H9 (cell line): Measurements from ENCODE around the gene TBCC. TPM values are rescaled to one million over a fixed set of nuclear protein-coding genes. Genes with fewer than 3 reads are reported as not detected.

ENCODE experiments used
- DNase-seq: peaks from one replicate; pipeline ENCODE4 v3.0.0-alpha.2; 2017
- H2AFZ ChIP-seq: one replicate; pipeline ENCODE4 v1.6.1; 2013; ENCODE audit warnings: mild to moderate bottlenecking, low read length, control low read depth, moderate library complexity
- H2AK5ac ChIP-seq: 2 replicates; pipeline ENCODE4 v1.6.1; 2013; ENCODE audit warnings: low read length, control low read depth, mixed read lengths; ENCODE audit not compliant: insufficient read length
- H2BK120ac ChIP-seq: one replicate; pipeline ENCODE4 v1.6.1; 2013; ENCODE audit warnings: low read depth, mild to moderate bottlenecking, low read length, control low read depth, inconsistent platforms; ENCODE audit not compliant: poor library complexity, severe bottlenecking
- H2BK12ac ChIP-seq: 2 replicates; pipeline ENCODE4 v1.6.1; 2013; ENCODE audit warnings: low read length, control low read depth, mixed read lengths, low read depth; ENCODE audit not compliant: insufficient read length
- H2BK15ac ChIP-seq: 2 replicates; pipeline ENCODE4 v1.6.1; 2013; ENCODE audit warnings: low read depth, low read length, control low read depth
- H2BK20ac ChIP-seq: one replicate; pipeline ENCODE4 v1.6.1; 2013; ENCODE audit warnings: low read depth, mild to moderate bottlenecking, low read length, control low read depth, inconsistent platforms; ENCODE audit not compliant: poor library complexity, severe bottlenecking
- H2BK5ac ChIP-seq: 2 replicates; pipeline ENCODE4 v1.6.1; 2013; ENCODE audit warnings: low read length, control low read depth, mixed read lengths; ENCODE audit not compliant: insufficient read length
- H3K14ac ChIP-seq: 2 replicates; pipeline ENCODE4 v1.6.1; 2013; ENCODE audit warnings: low read length, control low read depth; ENCODE audit not compliant: insufficient read depth
- H3K18ac ChIP-seq: 2 replicates; pipeline ENCODE4 v1.6.1; 2013; ENCODE audit warnings: low read depth, mild to moderate bottlenecking, mixed read lengths, low read length, control low read depth; ENCODE audit not compliant: insufficient read length
- H3K23ac ChIP-seq: 2 replicates; pipeline ENCODE4 v1.6.1; 2013; ENCODE audit warnings: low read length, control low read depth, mixed read lengths, low read depth; ENCODE audit not compliant: insufficient read length
- H3K23me2 ChIP-seq: 2 replicates; pipeline ENCODE4 v1.6.1; 2013; ENCODE audit warnings: low read depth, mild to moderate bottlenecking, mixed read lengths, low read length, control low read depth; ENCODE audit not compliant: insufficient read length, poor library complexity, severe bottlenecking
- H3K27ac ChIP-seq: 2 replicates; pipeline ENCODE4 v1.5.1; 2013; ENCODE audit warnings: low read length, control low read depth, mixed read lengths, low read depth; ENCODE audit not compliant: insufficient read length
- H3K27me3 ChIP-seq: 2 replicates; pipeline ENCODE4 v1.6.1; 2013; ENCODE audit warnings: low read length, control low read depth, inconsistent platforms; ENCODE audit not compliant: insufficient read depth
- H3K4ac ChIP-seq: 2 replicates; pipeline ENCODE4 v1.6.1; 2013; ENCODE audit warnings: low read depth, mild to moderate bottlenecking, control low read depth, inconsistent platforms, low read length, moderate library complexity
- H3K4me1 ChIP-seq: 2 replicates; pipeline ENCODE4 v1.6.1; 2013; ENCODE audit warnings: low read length, control low read depth, inconsistent platforms; ENCODE audit not compliant: insufficient read depth
- H3K4me2 ChIP-seq: 2 replicates; pipeline ENCODE4 v1.6.1; 2013; ENCODE audit warnings: low read length, control low read depth, mixed read lengths; ENCODE audit not compliant: insufficient read length, insufficient read depth
- H3K56ac ChIP-seq: 2 replicates; pipeline ENCODE4 v1.6.1; 2013; ENCODE audit warnings: low read depth, mild to moderate bottlenecking, mixed read lengths, low read length, control low read depth; ENCODE audit not compliant: insufficient read length
- H3K79me1 ChIP-seq: 2 replicates; pipeline ENCODE4 v1.6.1; 2013; ENCODE audit warnings: low read depth, mild to moderate bottlenecking, moderate library complexity, low read length, control low read depth, inconsistent platforms; ENCODE audit not compliant: insufficient read depth, poor library complexity, severe bottlenecking
- H3K79me2 ChIP-seq: 2 replicates; pipeline ENCODE4 v1.6.1; 2013; ENCODE audit warnings: low read length, control low read depth, inconsistent platforms; ENCODE audit not compliant: insufficient read depth
- H3K9ac ChIP-seq: 2 replicates; pipeline ENCODE4 v1.6.1; 2013; ENCODE audit warnings: low read length, control low read depth, mixed read lengths; ENCODE audit not compliant: insufficient read length; ENCODE audit errors: extremely low read depth
- H3K9me3 ChIP-seq: one replicate; pipeline ENCODE4 v1.6.1; 2013; ENCODE audit warnings: low read depth, low read length, inconsistent platforms; ENCODE audit not compliant: control insufficient read depth
- H3T11ph ChIP-seq: one replicate; pipeline ENCODE4 v1.6.1; 2013; ENCODE audit warnings: mild to moderate bottlenecking, low read length, control low read depth, inconsistent platforms
- H4K20me1 ChIP-seq: one replicate; pipeline ENCODE4 v1.6.1; 2013; ENCODE audit not compliant: control insufficient read depth, insufficient read length, insufficient read depth
- H4K5ac ChIP-seq: 2 replicates; pipeline ENCODE4 v1.6.1; 2013; ENCODE audit warnings: low read depth, mild to moderate bottlenecking, mixed read lengths, low read length, control low read depth; ENCODE audit not compliant: insufficient read length
- H4K8ac ChIP-seq: replicated peaks from 2 replicates; pipeline ENCODE4 v1.6.1; 2013; ENCODE audit warnings: low read length, control low read depth, mixed read lengths, low read depth; ENCODE audit not compliant: insufficient read length
- H4K91ac ChIP-seq: 2 replicates; pipeline ENCODE4 v1.6.1; 2013; ENCODE audit warnings: low read depth, mild to moderate bottlenecking, moderate library complexity, mixed read lengths, low read length, control low read depth; ENCODE audit not compliant: insufficient read length
- H3K27ac Mint-ChIP-seq, 3 experiments: 2 replicates in 2 of 3; 3 replicates in 1 of 3; pipeline ENCODE4 v1.8.0; 2020 to 2021; ENCODE audit warnings: mixed read lengths in 3 of 3, mild to moderate bottlenecking in 1 of 3, moderate library complexity in 1 of 3
- H3K27me3 Mint-ChIP-seq: 2 replicates; pipeline ENCODE4 v1.8.0; 2021; ENCODE audit warnings: low read depth, mild to moderate bottlenecking, moderate library complexity, mixed read lengths
- H3K36me3 Mint-ChIP-seq, 3 experiments: 2 replicates in 2 of 3; 3 replicates in 1 of 3; pipeline ENCODE4 v1.8.0; 2020 to 2021; ENCODE audit warnings: low read depth in 3 of 3, mixed read lengths in 3 of 3; ENCODE audit not compliant: insufficient read depth in 1 of 3
- H3K4me1 Mint-ChIP-seq, 2 experiments: 2 replicates each; pipeline ENCODE4 v1.8.0; 2020; ENCODE audit warnings: mixed read lengths in 2 of 2
- H3K4me3 Mint-ChIP-seq, 2 experiments: 2 replicates in 1 of 2; 3 replicates in 1 of 2; pipeline ENCODE4 v1.8.0; 2020 to 2021; ENCODE audit warnings: mild to moderate bottlenecking in 2 of 2, mixed read lengths in 2 of 2, moderate library complexity in 1 of 2
- H3K9me3 Mint-ChIP-seq, 2 experiments: 2 replicates in 1 of 2; 3 replicates in 1 of 2; pipeline ENCODE4 v1.8.0; 2020; ENCODE audit warnings: mild to moderate bottlenecking in 2 of 2, mixed read lengths in 2 of 2, moderate library complexity in 1 of 2
- CTCF ChIP-seq: fragments of 200-600 bp; sonication (generic); conservative IDR thresholded peaks from 3 replicates; pipeline ENCODE4 v1.8.0; 2021; ENCODE audit warnings: antibody characterized with exemption, mild to moderate bottlenecking
- WGBS: extraction: QIAGEN DNeasy Blood & Tissue Kit; methylation state at CpG from one replicate; pipeline ENCODE4 v1.1.7; 2013; ENCODE audit warnings: missing lambda C conversion rate, low lambda C conversion rate, mixed read lengths; ENCODE audit not compliant: insufficient read length; ENCODE audit errors: extremely low coverage; 5-methylcytosine and 5-hydroxymethylcytosine counted together
- total RNA-seq: library from RNA; stranded (reverse); gene quantifications from 2 replicates; pipeline ENCODE4 v1.2.1, GENCODE V29; 2021

Gene TBCC
- total RNA-seq, 1 experiment from 2014 or later = 25.6 TPM

DNA sequence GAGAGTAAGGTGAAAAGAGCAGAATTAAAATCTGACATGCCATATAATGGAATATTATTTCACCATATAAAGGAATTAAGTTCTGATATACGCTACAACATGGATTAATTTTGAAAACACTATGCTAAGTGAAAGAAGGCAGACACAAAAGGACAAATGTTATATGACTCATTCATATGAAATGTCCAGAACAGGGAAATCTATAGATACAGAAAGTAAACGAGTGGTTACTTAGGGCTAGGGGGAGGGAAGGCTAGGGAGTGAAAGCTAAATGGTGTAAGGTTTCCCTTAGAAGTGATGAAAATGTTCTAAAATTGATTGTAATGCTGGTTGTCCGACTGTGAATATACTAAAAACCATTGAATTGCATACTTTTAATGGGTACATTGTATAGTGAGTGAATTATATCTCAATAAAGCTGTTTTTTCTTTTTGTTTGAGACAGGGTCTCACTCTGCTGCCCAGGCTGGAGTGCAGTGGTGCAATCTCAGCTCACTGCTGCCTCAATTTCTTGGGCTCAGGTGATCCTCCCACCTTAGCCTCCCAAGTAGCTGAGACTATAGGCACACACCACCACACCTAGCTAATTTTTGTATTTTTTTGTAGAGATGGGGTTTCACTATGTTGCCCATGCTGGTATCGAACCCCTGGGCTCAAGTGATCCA, 31.7 kb downstream of the TBCC start:
- Histone ChIP-seq H3K4me1 (no peaks in the 10 kb centered on the region), H4K5ac (no peak overlapping the region), H2AFZ (no peak overlapping the region), H2BK20ac (no peak overlapping the region), H3K23ac (no peak overlapping the region), H3K79me2 (no peaks in the 10 kb centered on the region), H3K14ac (no peak overlapping the region), H3K27ac (no peak overlapping the region), H3K9me3 (no peaks in the 10 kb centered on the region), H2BK15ac (no peak overlapping the region), H3K4ac (no peak overlapping the region), H4K8ac (no peak overlapping the region), H3K56ac (no peak overlapping the region), H4K91ac (no peak overlapping the region), H3K79me1 (no peaks in the 10 kb centered on the region), H3K4me2 (no peak overlapping the region), H3K23me2 (no peaks in the 10 kb centered on the region), H3K18ac (no peak overlapping the region), H2BK12ac (no peak overlapping the region), H2AK5ac (no peak overlapping the region), H3K27me3 (no peaks in the 10 kb centered on the region), H4K20me1 (no peaks in the 10 kb centered on the region), H3T11ph (no peak overlapping the region), H2BK120ac (no peak overlapping the region), H2BK5ac (no peak overlapping the region), H3K9ac (no peak overlapping the region)
- no peak overlapping the region for H3K4me3 Mint-ChIP-seq
- no CpG with 5 or more reads among the region's 4 CpGs for WGBS
- H3K27ac Mint-ChIP-seq = no peak overlapping the region
- no peak for TF ChIP-seq CTCF
- H3K27me3 Mint-ChIP-seq = peaks cover 7% of the 10 kb centered on the region; the same call in 1 of the 2 replicates
- peaks cover 15 to 17% of the 10 kb centered on the region in 2 experiments for H3K4me1 Mint-ChIP-seq
- H3K36me3 Mint-ChIP-seq = peaks cover 6 to 21% (median 11%) of the 10 kb centered on the region in 3 experiments
- DNase-seq = no peak
- peaks cover 16 to 21% of the 10 kb centered on the region in 2 experiments for H3K9me3 Mint-ChIP-seq
